Measurements from ENCODE around the gene SHOX.
"Not testable (repeated sequence)": the region's sequence is repeated elsewhere in the genome, so short reads cannot be mapped to it uniquely, and the experiment has no call there.

The SHOX gene

DNA sequence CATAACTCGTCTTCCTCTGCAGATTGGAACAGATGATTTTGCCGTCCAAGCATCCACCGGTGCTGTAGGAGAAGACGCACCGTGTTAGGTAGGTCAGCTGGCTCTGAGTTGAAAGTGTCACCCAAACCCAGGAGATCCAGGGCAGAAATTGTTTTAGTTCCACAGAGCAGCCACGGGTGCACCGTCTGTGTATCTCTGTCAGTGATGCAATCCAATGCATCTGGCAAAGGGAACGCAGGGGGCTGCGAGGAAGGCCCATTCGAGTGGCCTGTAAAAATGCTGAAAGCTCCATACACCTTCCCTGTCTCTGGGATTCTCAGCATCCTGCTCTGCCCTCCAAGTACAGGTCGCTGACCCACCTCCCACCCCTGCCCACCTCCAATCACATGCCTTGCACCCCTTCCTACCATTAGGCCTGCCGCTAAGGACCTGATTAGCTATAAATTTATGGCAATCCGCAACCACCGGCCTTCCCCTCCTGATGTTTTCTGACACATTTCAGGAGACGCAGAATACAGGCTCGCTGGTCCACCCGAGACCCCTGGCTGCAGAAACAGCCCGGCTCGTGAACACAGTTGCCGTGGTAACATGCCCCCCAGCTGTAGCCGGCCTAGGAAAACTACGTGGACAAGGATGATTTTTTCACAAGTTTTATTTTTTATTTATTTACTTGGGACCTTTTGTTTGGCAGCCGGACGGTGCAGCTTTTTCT is 39.7 kb upstream of the SHOX start:
- Histone ChIP-seq H3K4me3 (ENCODE audit: low read length) (no peak overlapping the region), H3K4me2 (ENCODE audit: low read length) (no peak overlapping the region), H3K4me1 (ENCODE audit: control insufficient read depth, low read length) (no peaks in the 10 kb centered on the region), H3K79me2 (ENCODE audit: control insufficient read depth, low read length) (no peaks in the 10 kb centered on the region), H4K20me1 (ENCODE audit: control insufficient read depth, insufficient read depth, low read depth, low read length) (no peaks in the 10 kb centered on the region), H3K27ac (ENCODE audit: low read depth, low read length) (no peak overlapping the region), H3K9me2 (replicated peaks; ENCODE audit: control insufficient read depth, low read length) (no peaks in the 10 kb centered on the region), H3K27me3 (ENCODE audit: control insufficient read depth, low read length) (no peaks in the 10 kb centered on the region), H3K9me3 (ENCODE audit: control insufficient read depth, insufficient read depth, low read length) (no peaks in the 10 kb centered on the region), H3K36me3 (ENCODE audit: control insufficient read depth, low read length) (no peaks in the 10 kb centered on the region), H3F3A (ENCODE audit: control insufficient read depth, insufficient read depth) (no peaks in the 10 kb centered on the region)
- TF ChIP-seq, protein P1, sequence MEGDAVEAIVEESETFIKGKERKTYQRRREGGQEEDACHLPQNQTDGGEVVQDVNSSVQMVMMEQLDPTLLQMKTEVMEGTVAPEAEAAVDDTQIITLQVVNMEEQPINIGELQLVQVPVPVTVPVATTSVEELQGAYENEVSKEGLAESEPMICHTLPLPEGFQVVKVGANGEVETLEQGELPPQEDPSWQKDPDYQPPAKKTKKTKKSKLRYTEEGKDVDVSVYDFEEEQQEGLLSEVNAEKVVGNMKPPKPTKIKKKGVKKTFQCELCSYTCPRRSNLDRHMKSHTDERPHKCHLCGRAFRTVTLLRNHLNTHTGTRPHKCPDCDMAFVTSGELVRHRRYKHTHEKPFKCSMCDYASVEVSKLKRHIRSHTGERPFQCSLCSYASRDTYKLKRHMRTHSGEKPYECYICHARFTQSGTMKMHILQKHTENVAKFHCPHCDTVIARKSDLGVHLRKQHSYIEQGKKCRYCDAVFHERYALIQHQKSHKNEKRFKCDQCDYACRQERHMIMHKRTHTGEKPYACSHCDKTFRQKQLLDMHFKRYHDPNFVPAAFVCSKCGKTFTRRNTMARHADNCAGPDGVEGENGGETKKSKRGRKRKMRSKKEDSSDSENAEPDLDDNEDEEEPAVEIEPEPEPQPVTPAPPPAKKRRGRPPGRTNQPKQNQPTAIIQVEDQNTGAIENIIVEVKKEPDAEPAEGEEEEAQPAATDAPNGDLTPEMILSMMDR (IDR thresholded peaks at IDR 0.05; ENCODE audit: low read depth, low read length, poor library complexity, severe bottlenecking): no peak
- TF ChIP-seq EZH2phosphoT487 (IDR thresholded peaks at IDR 0.05; ENCODE audit: borderline replicate concordance, low read length): no peak

DNA sequence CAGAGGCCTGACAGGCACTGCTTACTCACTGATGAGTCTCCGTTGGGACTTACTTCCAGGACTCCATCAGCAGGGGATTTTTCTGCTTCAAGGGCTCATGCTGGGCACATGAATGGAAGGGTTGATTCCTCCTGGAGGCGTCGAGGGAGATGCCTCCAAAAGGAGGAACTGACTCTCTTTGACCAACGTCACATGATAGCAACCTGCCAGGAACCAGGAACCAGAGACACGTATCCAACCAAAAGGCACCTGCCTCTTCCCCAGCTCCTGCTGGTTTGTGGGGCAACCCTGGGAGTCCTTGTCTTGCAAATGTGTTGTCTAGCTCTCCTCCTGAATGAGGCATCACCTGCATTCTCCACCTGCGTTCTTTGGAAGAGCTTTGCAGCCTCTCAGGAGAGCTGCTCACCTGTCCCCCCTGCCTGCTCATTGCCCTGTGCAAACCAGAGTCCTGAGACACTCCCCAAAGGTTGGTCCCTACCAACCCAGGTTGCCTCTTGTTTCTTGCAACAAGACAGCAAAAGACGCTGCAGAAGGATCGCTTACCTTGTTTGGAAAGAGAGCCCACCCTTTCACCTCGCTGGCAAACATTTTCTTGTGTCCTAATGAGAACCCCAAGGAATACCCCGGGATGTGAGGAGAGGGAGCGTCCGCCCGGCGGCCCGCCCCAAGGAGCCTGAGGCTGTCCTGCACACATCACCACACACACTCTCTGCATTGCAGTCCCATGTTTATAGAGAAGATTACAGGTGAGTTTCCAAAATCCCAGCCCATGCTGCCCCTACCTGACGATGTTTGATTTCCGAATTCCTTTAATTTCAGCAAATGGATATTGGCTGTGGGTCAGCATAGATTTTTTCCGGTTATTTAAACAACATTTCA is 30.5 kb upstream of the SHOX start:
- Histone ChIP-seq H3K27me3 (ENCODE audit: control insufficient read depth, low read length) (no peaks in the 10 kb centered on the region), H3K27ac (ENCODE audit: low read depth, low read length) (no peak overlapping the region), H3K9me3 (ENCODE audit: control insufficient read depth, insufficient read depth, low read length) (peaks cover 16% of the 10 kb centered on the region; the same call in 1 of the 2 replicates), H3F3A (ENCODE audit: control insufficient read depth, insufficient read depth) (no peaks in the 10 kb centered on the region), H3K4me2 (ENCODE audit: low read length) (no peak overlapping the region), H4K20me1 (ENCODE audit: control insufficient read depth, insufficient read depth, low read depth, low read length) (no peaks in the 10 kb centered on the region), H3K4me3 (ENCODE audit: low read length) (no peak overlapping the region), H3K36me3 (ENCODE audit: control insufficient read depth, low read length) (no peaks in the 10 kb centered on the region), H3K4me1 (ENCODE audit: control insufficient read depth, low read length) (no peaks in the 10 kb centered on the region), H3K9me2 (replicated peaks; ENCODE audit: control insufficient read depth, low read length) (no peaks in the 10 kb centered on the region), H3K79me2 (ENCODE audit: control insufficient read depth, low read length) (no peaks in the 10 kb centered on the region)
- TF ChIP-seq, protein P1 (IDR thresholded peaks at IDR 0.05; ENCODE audit: low read depth, low read length, poor library complexity, severe bottlenecking): no peak
- TF ChIP-seq EZH2phosphoT487 (IDR thresholded peaks at IDR 0.05; ENCODE audit: borderline replicate concordance, low read length): no peak

DNA sequence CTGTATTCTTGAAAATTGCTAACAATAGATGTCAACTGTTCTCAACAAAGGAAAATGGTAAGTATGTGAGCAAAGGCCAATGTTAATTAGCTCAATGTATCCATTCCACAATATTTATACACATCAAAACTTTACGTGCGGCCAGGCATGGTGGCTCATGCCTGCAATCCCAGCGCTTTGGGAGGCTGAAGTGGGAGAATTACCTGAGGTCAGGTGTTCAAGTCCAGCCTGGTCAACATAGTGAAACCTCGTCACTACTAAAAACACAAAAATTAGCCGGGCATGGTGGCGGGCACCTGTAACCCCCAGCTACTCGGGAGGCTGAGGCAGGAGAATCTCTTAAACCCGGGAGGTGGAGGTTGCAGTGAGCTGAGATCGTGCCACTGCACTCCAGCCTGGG is 27.6 kb upstream of the SHOX start:
- not testable (repeated sequence) for H3K4me1 ChIP-seq (ENCODE audit: control insufficient read depth, low read length); H3K79me2 ChIP-seq (ENCODE audit: control insufficient read depth, low read length); H3K27me3 ChIP-seq (ENCODE audit: control insufficient read depth, low read length); H3K36me3 ChIP-seq (ENCODE audit: control insufficient read depth, low read length); H4K20me1 ChIP-seq (ENCODE audit: control insufficient read depth, insufficient read depth, low read depth, low read length); H3K4me2 ChIP-seq (ENCODE audit: low read length); H3K9me3 ChIP-seq (ENCODE audit: control insufficient read depth, insufficient read depth, low read length); H3K27ac ChIP-seq (ENCODE audit: low read depth, low read length); H3K9me2 ChIP-seq (replicated peaks; ENCODE audit: control insufficient read depth, low read length); H3F3A ChIP-seq (ENCODE audit: control insufficient read depth, insufficient read depth); H3K4me3 ChIP-seq (ENCODE audit: low read length)

DNA sequence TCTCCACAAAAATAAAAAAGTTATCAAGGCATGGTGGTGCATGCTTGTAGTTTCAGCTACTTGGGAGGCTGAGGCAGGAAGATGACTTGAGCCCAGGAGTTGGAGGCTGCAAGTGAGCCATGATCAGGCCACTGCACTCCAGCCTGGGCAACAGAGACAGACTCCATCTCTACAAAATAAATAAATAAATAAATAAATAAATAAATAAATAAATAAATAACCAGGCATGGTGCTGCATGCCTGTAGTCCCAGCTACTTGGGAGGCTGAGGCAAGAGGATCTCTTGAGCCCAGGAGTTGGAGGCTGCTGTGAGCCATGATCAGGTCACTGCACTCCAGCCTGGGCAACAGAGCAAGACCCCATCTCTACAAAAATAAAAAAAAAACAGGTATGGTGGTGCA is 26.0 kb upstream of the SHOX start:
- not testable (repeated sequence) for H3K4me2 ChIP-seq (ENCODE audit: low read length); H3K9me2 ChIP-seq (replicated peaks; ENCODE audit: control insufficient read depth, low read length); H3K79me2 ChIP-seq (ENCODE audit: control insufficient read depth, low read length); H3K4me3 ChIP-seq (ENCODE audit: low read length); H3K27ac ChIP-seq (ENCODE audit: low read depth, low read length); H3K4me1 ChIP-seq (ENCODE audit: control insufficient read depth, low read length); H3F3A ChIP-seq (ENCODE audit: control insufficient read depth, insufficient read depth); H3K27me3 ChIP-seq (ENCODE audit: control insufficient read depth, low read length); H3K9me3 ChIP-seq (ENCODE audit: control insufficient read depth, insufficient read depth, low read length); H3K36me3 ChIP-seq (ENCODE audit: control insufficient read depth, low read length); H4K20me1 ChIP-seq (ENCODE audit: control insufficient read depth, insufficient read depth, low read depth, low read length)

DNA sequence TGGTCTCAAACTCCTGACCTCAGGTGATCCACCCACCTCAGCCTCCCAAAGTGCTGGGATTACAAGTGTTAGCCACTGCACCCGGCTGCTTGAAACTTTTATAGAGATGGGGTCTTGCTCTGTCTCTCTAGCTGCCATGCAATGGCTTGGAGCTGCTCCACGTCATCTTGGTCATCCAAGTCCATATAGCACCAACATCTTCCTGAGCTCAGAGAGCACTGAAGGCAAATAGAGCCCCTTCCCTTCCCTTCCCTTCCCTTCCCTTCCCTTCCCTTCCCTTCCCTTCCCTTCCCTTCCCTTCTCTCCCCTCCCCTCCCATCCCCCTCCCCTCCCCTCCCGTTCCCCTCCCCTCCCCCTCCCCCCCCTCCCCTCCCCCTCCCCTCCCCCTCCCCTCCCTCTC is 22.5 kb upstream of the SHOX start:
- H3K4me1 ChIP-seq (ENCODE audit: control insufficient read depth, low read length); H3K9me3 ChIP-seq (ENCODE audit: control insufficient read depth, insufficient read depth, low read length); H3K36me3 ChIP-seq (ENCODE audit: control insufficient read depth, low read length); H4K20me1 ChIP-seq (ENCODE audit: control insufficient read depth, insufficient read depth, low read depth, low read length); H3K4me3 ChIP-seq (ENCODE audit: low read length); H3K27ac ChIP-seq (ENCODE audit: low read depth, low read length); H3K27me3 ChIP-seq (ENCODE audit: control insufficient read depth, low read length); H3K9me2 ChIP-seq (replicated peaks; ENCODE audit: control insufficient read depth, low read length); H3F3A ChIP-seq (ENCODE audit: control insufficient read depth, insufficient read depth); H3K4me2 ChIP-seq (ENCODE audit: low read length); H3K79me2 ChIP-seq (ENCODE audit: control insufficient read depth, low read length): not testable (repeated sequence)

Measured in DOHH2 (cell line).